LNCAP (cell line): Measurements from ENCODE around the gene BIN1.

Source experiments
- TF ChIP-seq, protein P1 (sequence below): fragments of 450-650 bp; IDR thresholded peaks from 2 replicates; pipeline ENCODE4 v1.5.1; 2017; ENCODE audit warnings: mild to moderate bottlenecking

Gene BIN1

DNA sequence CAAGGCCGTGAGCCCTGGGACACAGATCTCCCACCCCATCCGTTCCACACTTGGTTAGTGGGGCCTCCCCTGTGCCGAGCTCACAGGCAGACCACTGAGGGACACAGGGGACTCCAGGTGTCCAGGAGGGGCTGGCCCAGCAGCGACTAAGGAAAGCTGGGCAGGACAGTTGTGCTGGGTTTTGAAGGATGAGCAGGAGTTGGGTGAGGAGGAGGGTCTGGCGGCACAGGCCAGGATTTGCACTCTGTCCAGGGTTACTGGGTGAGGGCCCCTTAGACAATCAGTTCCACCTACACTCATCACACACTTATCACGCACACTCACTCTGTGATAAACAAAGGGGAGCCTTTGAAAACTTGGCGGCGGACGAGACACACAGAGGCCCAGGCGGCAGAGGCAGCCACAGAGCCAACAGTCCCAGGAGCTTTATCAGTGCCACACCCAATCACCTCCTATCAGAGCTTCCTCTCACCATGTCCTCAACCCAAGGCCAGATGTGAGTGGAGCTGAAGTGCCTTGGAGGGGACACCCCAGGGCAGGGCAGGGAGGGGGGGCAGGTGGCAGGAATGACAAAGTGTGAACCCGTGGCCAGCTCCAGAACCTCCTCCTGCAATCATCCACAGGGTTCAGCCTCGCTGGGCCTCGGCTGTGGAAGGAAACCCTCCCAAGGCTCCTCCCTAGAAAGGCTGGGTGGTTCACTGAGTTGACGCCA lies 26.6 kb downstream of the BIN1 start:
- TF ChIP-seq, protein P1, sequence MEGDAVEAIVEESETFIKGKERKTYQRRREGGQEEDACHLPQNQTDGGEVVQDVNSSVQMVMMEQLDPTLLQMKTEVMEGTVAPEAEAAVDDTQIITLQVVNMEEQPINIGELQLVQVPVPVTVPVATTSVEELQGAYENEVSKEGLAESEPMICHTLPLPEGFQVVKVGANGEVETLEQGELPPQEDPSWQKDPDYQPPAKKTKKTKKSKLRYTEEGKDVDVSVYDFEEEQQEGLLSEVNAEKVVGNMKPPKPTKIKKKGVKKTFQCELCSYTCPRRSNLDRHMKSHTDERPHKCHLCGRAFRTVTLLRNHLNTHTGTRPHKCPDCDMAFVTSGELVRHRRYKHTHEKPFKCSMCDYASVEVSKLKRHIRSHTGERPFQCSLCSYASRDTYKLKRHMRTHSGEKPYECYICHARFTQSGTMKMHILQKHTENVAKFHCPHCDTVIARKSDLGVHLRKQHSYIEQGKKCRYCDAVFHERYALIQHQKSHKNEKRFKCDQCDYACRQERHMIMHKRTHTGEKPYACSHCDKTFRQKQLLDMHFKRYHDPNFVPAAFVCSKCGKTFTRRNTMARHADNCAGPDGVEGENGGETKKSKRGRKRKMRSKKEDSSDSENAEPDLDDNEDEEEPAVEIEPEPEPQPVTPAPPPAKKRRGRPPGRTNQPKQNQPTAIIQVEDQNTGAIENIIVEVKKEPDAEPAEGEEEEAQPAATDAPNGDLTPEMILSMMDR: no peak

DNA sequence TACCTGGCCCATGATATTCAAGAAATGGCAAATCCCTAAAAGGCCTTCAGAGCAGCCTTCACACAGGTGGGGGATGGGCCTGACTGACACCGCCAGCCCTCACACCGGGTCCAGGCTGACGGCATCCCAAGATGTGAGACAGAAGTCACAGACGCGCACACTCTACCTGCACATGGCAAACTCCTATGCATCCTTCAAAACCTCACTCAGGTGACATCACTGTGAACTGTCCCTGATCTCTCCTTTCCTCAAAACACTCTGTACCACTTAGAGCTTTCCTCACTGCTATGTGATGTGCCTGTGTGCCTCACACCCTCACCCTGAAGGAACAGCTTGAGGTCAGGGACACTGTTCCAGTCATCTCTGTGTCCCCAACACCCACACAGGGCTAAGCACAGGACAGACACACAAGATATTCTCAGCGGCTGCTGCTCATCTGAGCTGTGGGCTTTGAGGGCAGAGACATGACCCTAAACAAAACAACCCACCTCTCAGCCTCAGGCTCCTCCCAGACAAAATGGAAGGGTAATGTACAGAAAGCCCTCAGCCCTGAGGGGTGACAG lies 27.5 kb downstream of the BIN1 start:
- TF ChIP-seq, protein P1: no peak

DNA sequence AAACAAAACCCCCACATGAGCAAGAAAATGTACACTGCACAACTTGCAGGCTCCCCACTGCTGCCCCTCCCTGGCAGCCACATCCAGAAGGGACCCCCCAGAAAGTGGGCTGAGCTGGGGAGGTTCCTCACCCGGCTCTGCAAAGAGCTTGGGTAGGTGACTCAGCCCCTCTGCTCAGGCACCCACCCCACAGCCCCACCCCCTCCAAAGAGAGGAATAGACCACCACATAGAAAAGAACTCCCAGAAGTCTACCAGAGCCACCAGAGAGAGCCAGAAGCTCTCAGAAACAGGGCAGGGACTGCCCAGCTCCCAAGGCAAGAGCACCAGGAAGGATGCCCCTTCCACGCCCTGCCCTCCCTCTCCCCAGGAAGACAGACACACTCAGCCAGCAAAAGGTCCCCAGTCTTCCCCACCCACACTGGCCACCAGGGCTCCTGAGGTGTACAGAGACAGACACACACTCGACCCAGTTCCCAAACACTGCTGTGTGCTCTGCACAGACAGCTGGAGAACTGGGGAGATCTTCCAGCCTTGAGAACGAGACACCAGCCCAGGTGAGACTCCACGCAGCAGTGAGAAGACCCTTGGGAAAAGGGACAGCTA lies 28.2 kb downstream of the BIN1 start:
- TF ChIP-seq, protein P1: no peak

DNA sequence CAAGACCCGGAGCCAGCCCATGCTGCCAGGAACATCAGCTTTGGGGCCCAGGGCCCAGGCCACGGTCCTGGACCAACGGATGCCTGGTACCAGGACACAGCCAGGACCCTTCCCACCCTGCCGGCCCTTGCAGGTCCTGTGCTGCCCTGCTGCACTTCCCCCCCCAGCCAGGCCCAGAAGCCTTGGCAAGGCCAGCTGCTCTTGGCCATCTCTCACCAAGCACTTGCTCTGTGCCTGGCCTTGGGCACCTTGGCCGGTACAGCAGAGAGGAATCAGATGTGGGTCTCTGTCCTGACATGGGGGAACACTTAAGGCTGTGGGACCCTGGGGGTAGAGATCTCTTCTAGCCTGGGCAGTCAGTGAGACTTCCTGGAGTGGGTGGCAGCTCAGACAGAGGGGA lies 28.9 kb downstream of the BIN1 start:
- TF ChIP-seq, protein P1: no peak

DNA sequence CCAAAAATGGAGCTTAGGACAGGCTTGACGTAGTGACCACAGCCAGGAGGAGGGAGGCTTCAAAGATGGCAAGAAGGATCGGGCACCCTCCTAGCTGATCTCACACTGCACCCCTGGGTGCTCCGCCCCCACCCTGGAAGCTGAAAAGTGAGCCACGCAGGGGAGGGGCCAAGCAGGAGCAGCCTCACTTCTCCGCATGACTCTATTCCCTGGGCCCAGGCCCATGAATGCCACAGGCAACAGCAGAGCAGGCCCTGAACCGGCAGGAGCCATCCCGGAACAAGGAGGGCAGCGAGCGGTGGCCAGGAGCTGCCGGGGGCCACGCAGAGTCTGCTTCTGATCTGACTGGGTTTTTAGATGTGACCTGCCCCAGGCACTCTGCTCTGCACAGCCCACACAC lies 30.0 kb downstream of the BIN1 start:
- TF ChIP-seq, protein P1: no peak

DNA sequence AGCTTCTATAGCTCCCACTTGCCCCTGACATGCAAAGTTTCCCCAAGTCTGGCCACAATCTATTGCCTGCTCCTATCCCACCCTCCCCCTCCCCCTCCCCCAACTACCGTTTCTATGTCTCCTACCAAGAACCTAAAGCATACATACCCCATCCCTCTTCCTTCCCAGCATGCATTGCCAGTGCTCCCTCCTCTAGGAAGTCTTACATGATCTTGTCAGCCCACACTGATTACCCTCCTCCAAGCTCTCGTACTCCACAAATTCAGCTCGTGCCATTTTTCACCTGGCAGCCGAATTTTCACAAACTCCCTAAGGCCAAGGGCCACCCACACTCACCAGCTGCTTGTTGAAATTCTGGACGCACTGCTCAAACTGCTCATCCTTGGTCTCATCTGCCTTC lies 30.7 kb downstream of the BIN1 start:
- TF ChIP-seq, protein P1: no peak

DNA sequence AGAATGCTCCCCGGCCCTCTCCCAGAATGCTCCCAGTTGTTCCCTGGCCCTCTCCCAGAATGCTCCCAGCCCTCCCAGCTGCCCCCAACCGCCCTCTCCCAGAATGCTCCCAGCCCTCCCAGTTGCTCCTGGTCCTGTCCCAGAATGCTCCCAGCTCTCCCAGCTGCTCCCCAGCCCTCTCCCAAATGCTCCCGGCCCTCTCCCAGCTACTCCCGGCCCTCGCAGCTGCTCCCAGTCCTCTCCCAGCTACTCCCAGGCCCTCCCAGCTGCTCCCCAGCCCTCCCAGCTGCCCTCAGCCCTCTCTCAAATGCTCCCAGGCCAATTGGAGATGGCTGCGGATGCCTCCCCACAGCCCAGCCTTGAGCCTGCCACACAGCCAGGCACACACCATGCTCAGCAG lies 31.1 kb downstream of the BIN1 start:
- TF ChIP-seq, protein P1: no peak
